ENCODE measurements around the gene SNX6. TPM values are rescaled to one million over a fixed set of nuclear protein-coding genes. Genes with fewer than 3 reads are reported as not detected.

SNX6 gene
- total and polyA plus RNA-seq, 9 of the 15 experiments (the other 6 are each of a cell fraction or from before 2014, with no cell fraction given): 34.6 to 111 (median 57.5) TPM

DNA sequence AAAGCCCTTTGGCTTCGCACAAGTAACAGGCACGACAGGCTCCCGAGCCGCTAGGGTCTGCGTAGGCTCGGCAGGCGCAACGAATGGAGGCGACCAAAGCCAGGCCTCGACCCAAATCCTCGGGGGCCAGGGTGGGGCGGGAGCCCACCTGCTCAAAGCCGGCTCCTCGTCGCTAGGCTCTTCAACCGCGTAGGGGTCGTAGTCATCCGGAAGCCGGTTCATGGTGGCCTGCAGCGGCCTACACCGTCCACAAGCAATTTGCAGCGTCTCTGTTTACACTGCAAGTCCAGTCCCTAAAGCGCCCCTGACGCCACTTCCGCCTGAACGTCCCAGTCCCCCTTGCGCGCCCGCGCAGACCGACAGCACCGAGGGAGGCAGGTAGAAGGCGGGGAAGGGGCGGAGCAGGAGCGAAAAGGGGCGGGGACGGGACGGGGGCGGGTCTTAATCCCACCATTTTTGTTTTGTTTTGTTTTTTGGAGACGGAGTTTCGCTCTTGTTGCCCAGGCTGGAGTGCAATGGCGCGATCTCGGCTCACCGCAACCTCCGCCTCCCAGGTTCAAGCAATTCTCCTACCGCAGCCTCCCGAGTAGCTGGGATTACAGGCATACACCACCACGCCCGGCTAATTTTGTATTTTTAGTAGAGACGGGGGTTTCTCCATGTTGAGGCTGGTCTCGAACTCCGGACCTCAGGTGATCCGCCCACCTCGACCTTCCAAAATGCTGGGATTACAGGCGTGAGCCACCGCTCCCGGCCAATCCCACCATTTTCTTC lies 90.4 kb downstream of the SNX6 start, which contains the start of gene EAPP (continued):
- TF ChIP-seq, protein P1, sequence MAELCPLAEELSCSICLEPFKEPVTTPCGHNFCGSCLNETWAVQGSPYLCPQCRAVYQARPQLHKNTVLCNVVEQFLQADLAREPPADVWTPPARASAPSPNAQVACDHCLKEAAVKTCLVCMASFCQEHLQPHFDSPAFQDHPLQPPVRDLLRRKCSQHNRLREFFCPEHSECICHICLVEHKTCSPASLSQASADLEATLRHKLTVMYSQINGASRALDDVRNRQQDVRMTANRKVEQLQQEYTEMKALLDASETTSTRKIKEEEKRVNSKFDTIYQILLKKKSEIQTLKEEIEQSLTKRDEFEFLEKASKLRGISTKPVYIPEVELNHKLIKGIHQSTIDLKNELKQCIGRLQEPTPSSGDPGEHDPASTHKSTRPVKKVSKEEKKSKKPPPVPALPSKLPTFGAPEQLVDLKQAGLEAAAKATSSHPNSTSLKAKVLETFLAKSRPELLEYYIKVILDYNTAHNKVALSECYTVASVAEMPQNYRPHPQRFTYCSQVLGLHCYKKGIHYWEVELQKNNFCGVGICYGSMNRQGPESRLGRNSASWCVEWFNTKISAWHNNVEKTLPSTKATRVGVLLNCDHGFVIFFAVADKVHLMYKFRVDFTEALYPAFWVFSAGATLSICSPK (IDR thresholded peaks at IDR 0.05; ENCODE audit: borderline replicate concordance): no peak
- TF ChIP-seq, protein P2, sequence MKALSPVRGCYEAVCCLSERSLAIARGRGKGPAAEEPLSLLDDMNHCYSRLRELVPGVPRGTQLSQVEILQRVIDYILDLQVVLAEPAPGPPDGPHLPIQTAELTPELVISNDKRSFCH (CRISPR knock-in tag; IDR thresholded peaks at IDR 0.05): no peak
- TF ChIP-seq, protein P2 (tag; IDR thresholded peaks at IDR 0.05): 0 out of 2 replicates have a peak, but pooled peaks have one; percentile 24
- TF ChIP-seq SRF (CRISPR knock-in tag; IDR thresholded peaks at IDR 0.05): no peak
- peak; percentile 81 for TF ChIP-seq POLR2AphosphoS5 (IDR thresholded peaks at IDR 0.05; ENCODE audit: control insufficient read depth, insufficient read depth, low read depth, low read length)
- TF ChIP-seq NR2C2 (CRISPR knock-in tag; IDR thresholded peaks at IDR 0.05): no peak
- peak; percentile 57; the same call in 1 of the 2 replicates for TF ChIP-seq NR2C2 (tag; IDR thresholded peaks at IDR 0.05)
- TF ChIP-seq NCOR1 (IDR thresholded peaks at IDR 0.05): no peak
- TF ChIP-seq HDGF (IDR thresholded peaks at IDR 0.05): no peak
- no peak for TF ChIP-seq NELFE (IDR thresholded peaks at IDR 0.05; ENCODE audit: insufficient read depth, insufficient read length)
- TF ChIP-seq RBM15 (IDR thresholded peaks at IDR 0.05; ENCODE audit: insufficient read depth, low read length): no peak
- TF ChIP-seq, protein P3, sequence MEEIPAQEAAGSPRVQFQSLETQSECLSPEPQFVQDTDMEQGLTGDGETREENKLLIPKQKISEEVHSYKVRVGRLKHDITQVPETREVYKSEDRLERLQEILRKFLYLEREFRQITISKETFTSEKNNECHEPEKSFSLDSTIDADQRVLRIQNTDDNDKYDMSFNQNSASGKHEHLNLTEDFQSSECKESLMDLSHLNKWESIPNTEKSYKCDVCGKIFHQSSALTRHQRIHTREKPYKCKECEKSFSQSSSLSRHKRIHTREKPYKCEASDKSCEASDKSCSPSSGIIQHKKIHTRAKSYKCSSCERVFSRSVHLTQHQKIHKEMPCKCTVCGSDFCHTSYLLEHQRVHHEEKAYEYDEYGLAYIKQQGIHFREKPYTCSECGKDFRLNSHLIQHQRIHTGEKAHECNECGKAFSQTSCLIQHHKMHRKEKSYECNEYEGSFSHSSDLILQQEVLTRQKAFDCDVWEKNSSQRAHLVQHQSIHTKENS (CRISPR knock-in tag; IDR thresholded peaks at IDR 0.05): no peak
- 0 out of 2 replicates have a peak, but pooled peaks have one; percentile 8 for TF ChIP-seq ERF (CRISPR knock-in tag; IDR thresholded peaks at IDR 0.05)
- no peak for TF ChIP-seq RAD21 (CRISPR knock-in tag; conservative IDR thresholded peaks at IDR 0.05 in 1 of 2, IDR thresholded peaks at IDR 0.05 in 1 of 2)
- no peak for TF ChIP-seq ZNF124 (CRISPR knock-in tag; IDR thresholded peaks at IDR 0.05)
- TF ChIP-seq ZNF217 (CRISPR knock-in tag; IDR thresholded peaks at IDR 0.05): no peak
- TF ChIP-seq ARHGAP35 (IDR thresholded peaks at IDR 0.05; ENCODE audit: partially characterized antibody): no peak
- no peak for TF ChIP-seq MCM5 (IDR thresholded peaks at IDR 0.05; ENCODE audit: low read depth)
- TF ChIP-seq SAFB2 (IDR thresholded peaks at IDR 0.05; ENCODE audit: borderline replicate concordance, low read depth, low read length, severe bottlenecking): no peak
- TF ChIP-seq BACH1 (tag; IDR thresholded peaks at IDR 0.05): no peak

Data from K562 (cell line).